Prostate gland (tissue), 2 donors: ENCODE results near the gene STK26. TPM values are rescaled to one million over a fixed set of nuclear protein-coding genes. Genes with fewer than 3 reads are reported as not detected.

Source experiments
- DNase-seq: peaks from one replicate; pipeline ENCODE4 v3.0.0-alpha.2; 2019; ENCODE audit warnings: low spot score
- H3K27ac ChIP-seq, 2 donors: fragments of 200-600 bp; sonication (generic); 2 replicates each; pipeline ENCODE4 v1.5.1; 2017 to 2019
- H3K27me3 ChIP-seq: fragments of 200-600 bp; sonication (generic); replicated peaks from 2 replicates; pipeline ENCODE4 v1.5.1; 2019; ENCODE audit not compliant: insufficient read depth
- H3K36me3 ChIP-seq, 2 donors: fragments of 200-600 bp; sonication (generic); 1 replicate in 1 of 2; 2 replicates in 1 of 2; pipeline versions ENCODE4 v1.5.1 to v1.8.1; 2017 to 2019
- H3K4me1 ChIP-seq: fragments of 200-600 bp; sonication (generic); replicated peaks from 2 replicates; pipeline ENCODE4 v1.5.1; 2019
- H3K4me3 ChIP-seq, 2 donors: fragments of 200-600 bp; sonication (generic); 2 replicates each; pipeline ENCODE4 v1.5.1; 2017 to 2019
- H3K9me3 ChIP-seq: fragments of 200-600 bp; sonication (generic); 2 replicates; pipeline ENCODE4 v1.5.1; 2017
- CTCF ChIP-seq, 4 experiments: fragments of 200-600 bp in 2 of 4; fragments of 450-650 bp in 2 of 4; sonication (generic) in 2 of 4; IDR thresholded peaks; 1 replicate in 3 of 4; 2 replicates in 1 of 4; pipeline ENCODE4 v1.5.1; 2016 to 2019; ENCODE audit warnings: antibody characterized with exemption in 4 of 4, mild to moderate bottlenecking in 2 of 4, moderate library complexity in 2 of 4
- POLR2A ChIP-seq: fragments of 450-650 bp; IDR thresholded peaks from one replicate; pipeline ENCODE4 v1.6.1; 2016; ENCODE audit warnings: antibody characterized with exemption, mild to moderate bottlenecking
- POLR2AphosphoS5 ChIP-seq: sonication (generic); formaldehyde crosslinking; IDR thresholded peaks from one replicate; pipeline ENCODE4 v1.6.1; 2017; ENCODE audit warnings: antibody characterized with exemption
- WGBS: methylation state at CpG from one replicate; pipeline ENCODE4 v1.1.5; 2018; 5-methylcytosine and 5-hydroxymethylcytosine counted together
- intact Hi-C: fragments of 100-400 bp; cut with DNase I; formaldehyde crosslinking; loops from one replicate; pipeline ENCODE4 v1.14.2; 2022
- total RNA-seq, 2 donors: library from RNA; depleted of rRNA; stranded (reverse); fragments of >200 nt; gene quantifications; one replicate each; pipeline ENCODE4 v1.1.0, GENCODE V29; 2016

The STK26 gene
- total RNA-seq, 2 donors from 2014 or later = 11.0 to 12.9 TPM

GRCh38 chrX:132114607-132115006 lies 91.5 kb downstream of the STK26 start:
- Histone ChIP-seq H3K9me3 (no peaks in the 10 kb centered on the region), H3K27ac (no peak overlapping the region), H3K36me3 (no peaks in the 10 kb centered on the region), H3K27me3 (no peaks in the 10 kb centered on the region), H3K4me3 (no peak overlapping the region), H3K4me1 (no peaks in the 10 kb centered on the region)
- no peak for DNase-seq
- no peak for TF ChIP-seq POLR2AphosphoS5
- intact Hi-C loops = no loop called here

GRCh38 chrX:132115792-132116191 lies 92.7 kb downstream of the STK26 start:
- no peaks in the 10 kb centered on the region for H3K4me1 ChIP-seq
- H3K4me3 ChIP-seq = no peak overlapping the region
- intact Hi-C loops = no loop called here

GRCh38 chrX:132118358-132118757 lies 95.3 kb downstream of the STK26 start:
- TF ChIP-seq CTCF (IDR thresholded peaks at IDR 0.05) (no peak), POLR2A (no peak), POLR2AphosphoS5 (no peak)
- no peaks in the 10 kb centered on the region for H3K4me1 ChIP-seq
- no peak for DNase-seq
- H3K27ac ChIP-seq = no peak overlapping the region
- no peaks in the 10 kb centered on the region for H3K36me3 ChIP-seq
- H3K9me3 ChIP-seq = no peaks in the 10 kb centered on the region
- H3K27me3 ChIP-seq = no peaks in the 10 kb centered on the region
- H3K4me3 ChIP-seq = no peak overlapping the region
- intact Hi-C loops = no loop called here
- 91% methylated on average over 4 of the region's 4 CpGs for WGBS

More at GRCh38 chrX:132115792-132116191, 92.7 kb downstream of the STK26 start:
- WGBS = 84% methylated on average over 5 of the region's 5 CpGs
- DNase-seq = no peak
- no peak overlapping the region for H3K27ac ChIP-seq
- H3K36me3 ChIP-seq = no peaks in the 10 kb centered on the region
- H3K9me3 ChIP-seq = no peaks in the 10 kb centered on the region
- TF ChIP-seq CTCF (IDR thresholded peaks at IDR 0.05) (no peak), POLR2AphosphoS5 (no peak), POLR2A (no peak)
- no peaks in the 10 kb centered on the region for H3K27me3 ChIP-seq

- DNase-seq = no peak
- WGBS = 70% methylated on average over 3 of the region's 3 CpGs
Observed at GRCh38 chrX:132119283-132119682, 96.2 kb downstream of the STK26 start.

GRCh38 chrX:132119821-132120515 lies 96.9 kb downstream of the STK26 start:
- Histone ChIP-seq H3K4me1 (no peaks in the 10 kb centered on the region), H3K4me3 (no peak overlapping the region), H3K36me3 (no peaks in the 10 kb centered on the region), H3K27me3 (no peaks in the 10 kb centered on the region), H3K9me3 (no peaks in the 10 kb centered on the region), H3K27ac (no peak overlapping the region)
- intact Hi-C loops = no loop called here
- DNase-seq = no peak
- WGBS = 30% methylated on average over 11 of the region's 12 CpGs
- TF ChIP-seq POLR2A (no peak), POLR2AphosphoS5 (no peak), CTCF (IDR thresholded peaks at IDR 0.05) (no peak)

More at GRCh38 chrX:132119283-132119682, 96.2 kb downstream of the STK26 start:
- Histone ChIP-seq H3K27ac (no peak overlapping the region), H3K9me3 (no peaks in the 10 kb centered on the region), H3K36me3 (no peaks in the 10 kb centered on the region), H3K4me3 (no peak overlapping the region), H3K4me1 (no peaks in the 10 kb centered on the region), H3K27me3 (no peaks in the 10 kb centered on the region)
- intact Hi-C loops = no loop called here
- TF ChIP-seq CTCF (IDR thresholded peaks at IDR 0.05) = no peak
